Measurements from ENCODE around the gene MRTFA.

DNA sequence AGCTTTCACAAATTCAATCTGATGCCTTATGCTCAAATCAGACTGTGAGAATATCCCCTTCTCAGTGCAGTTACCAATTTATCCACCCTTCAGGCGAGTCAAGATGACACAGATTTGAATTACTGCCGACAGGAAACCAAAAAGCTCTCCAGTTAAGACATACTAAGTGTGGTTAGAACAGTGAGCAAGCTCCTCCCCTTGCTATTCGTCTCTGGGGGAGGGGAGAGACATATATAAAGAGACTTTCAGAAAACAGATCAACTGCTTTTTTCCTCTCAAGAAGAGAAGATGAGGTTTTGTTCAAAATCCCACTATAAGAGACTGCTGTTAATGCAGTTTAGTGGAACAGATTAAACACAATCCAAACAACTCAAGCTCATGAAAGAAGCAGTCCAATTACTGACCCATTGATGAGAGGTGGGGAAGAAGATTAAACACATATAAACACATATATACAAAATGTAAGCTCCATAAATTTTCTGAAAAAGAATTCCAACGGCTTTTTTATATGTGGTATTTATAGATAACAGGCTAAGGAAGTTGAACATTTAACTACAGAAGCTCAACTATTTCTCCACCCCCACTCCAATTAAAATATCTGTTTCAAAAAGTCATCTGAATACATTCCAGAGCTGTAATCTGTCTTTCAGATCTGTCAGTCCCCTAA is 102.7 kb downstream of the MRTFA start:
- TF ChIP-seq POLR2A (IDR thresholded peaks at IDR 0.05) (no peak), POLR2AphosphoS5 (IDR thresholded peaks at IDR 0.05) (no peak), EP300 (IDR thresholded peaks at IDR 0.05) (no peak)
- TF ChIP-seq, protein P1, sequence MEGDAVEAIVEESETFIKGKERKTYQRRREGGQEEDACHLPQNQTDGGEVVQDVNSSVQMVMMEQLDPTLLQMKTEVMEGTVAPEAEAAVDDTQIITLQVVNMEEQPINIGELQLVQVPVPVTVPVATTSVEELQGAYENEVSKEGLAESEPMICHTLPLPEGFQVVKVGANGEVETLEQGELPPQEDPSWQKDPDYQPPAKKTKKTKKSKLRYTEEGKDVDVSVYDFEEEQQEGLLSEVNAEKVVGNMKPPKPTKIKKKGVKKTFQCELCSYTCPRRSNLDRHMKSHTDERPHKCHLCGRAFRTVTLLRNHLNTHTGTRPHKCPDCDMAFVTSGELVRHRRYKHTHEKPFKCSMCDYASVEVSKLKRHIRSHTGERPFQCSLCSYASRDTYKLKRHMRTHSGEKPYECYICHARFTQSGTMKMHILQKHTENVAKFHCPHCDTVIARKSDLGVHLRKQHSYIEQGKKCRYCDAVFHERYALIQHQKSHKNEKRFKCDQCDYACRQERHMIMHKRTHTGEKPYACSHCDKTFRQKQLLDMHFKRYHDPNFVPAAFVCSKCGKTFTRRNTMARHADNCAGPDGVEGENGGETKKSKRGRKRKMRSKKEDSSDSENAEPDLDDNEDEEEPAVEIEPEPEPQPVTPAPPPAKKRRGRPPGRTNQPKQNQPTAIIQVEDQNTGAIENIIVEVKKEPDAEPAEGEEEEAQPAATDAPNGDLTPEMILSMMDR (IDR thresholded peaks at IDR 0.05), result no peak
